Fibroblast of skin of back (primary cell): ENCODE measurements around the gene SEMA4D.

Experiments
- DNase-seq: peaks from one replicate; pipeline ENCODE4 v3.0.0-alpha.2; 2013

Gene SEMA4D

DNA sequence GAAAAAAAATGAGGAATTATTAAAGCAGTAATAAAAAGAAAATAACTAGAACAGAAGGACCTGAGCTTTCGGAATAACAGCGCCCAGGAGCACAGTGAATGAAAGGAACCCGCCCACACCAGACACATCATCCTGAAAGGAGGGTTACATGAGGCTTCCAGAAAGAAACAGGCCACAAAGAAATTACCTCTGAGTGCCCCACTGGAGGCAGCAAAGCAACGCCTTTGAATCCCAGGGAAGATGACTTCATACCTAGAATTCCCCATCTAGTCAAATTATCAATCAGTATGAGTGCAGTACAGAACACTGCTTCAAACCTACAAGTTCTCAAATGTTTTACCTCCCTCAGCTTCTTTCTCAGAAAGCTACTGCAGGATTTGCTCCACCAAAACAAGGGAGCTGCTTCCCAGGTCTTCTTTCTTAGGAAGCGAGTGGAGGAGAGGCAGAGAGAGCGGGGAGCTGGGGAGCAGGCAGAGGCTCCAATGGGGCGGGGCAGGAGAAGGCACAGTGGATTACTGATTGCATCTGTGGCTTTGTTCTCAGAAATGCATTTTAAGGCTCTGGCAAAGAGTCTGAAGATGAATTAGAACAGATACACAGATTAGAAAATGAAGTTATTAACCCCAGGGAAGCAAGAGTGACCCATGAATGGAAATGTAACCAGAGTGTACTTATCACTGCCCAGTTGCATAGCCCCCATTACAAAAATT lies 87.1 kb downstream of the SEMA4D start:
- no peak for DNase-seq

DNA sequence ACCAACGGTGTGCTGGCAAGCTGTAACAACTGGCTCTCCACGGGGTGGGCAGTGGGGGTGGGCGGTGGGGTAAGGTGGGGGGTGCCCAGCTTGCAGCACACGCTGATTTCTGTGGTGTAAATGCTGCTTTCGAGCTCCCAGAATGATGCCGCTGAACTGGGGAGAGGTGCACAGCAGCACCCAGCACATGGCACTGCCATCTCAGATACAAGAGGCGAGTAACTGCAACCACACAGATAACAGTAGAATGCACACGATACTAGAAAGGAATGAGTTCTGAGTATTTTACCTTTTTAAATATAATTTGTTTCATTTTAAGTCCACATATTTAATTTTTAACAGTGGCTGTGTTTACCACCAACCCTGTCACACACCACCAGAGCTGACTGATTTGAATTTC lies 87.9 kb downstream of the SEMA4D start:
- DNase-seq: no peak

DNA sequence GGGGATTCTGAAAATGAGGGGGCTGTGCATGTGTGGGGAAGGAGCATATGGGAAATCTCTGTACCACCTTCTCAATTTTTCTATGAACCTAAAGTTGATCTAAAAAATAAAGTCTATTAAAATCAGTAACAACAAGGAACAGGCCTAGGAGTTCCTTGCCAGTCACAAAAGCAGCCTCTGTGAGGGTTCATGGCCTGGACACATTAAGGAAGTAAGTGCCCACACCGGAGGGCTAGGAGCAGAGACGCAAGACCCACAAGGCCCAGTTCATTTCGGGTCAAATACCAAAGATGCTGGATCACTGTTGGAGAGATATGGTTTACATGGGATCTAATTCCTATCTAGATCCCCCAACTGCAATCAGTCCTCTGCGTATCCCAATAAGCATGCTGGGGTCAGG lies 88.4 kb downstream of the SEMA4D start:
- DNase-seq: no peak

DNA sequence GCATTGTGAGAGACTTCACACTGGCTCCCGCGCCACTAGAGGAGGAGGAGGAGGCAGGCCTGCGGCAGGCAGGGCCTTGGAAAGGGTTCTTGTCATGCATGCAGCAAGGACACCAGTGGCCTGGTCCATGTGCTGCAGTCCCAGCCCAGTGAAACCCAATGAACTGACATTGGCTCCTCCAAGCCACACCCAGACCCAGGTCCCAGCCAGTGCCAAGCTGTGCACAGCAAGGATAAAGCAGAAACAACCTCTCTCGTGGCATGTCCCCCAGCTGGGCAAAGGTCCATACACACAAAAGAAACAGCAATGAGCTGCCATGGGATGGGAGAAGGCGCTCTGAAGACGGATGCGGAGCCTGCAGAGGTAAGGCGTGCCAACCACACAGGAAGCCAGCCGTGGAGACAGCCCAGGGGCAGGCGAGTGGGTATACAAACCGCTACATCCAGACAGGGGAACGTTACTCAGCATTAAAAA lies 89.2 kb downstream of the SEMA4D start:
- no peak for DNase-seq

DNA sequence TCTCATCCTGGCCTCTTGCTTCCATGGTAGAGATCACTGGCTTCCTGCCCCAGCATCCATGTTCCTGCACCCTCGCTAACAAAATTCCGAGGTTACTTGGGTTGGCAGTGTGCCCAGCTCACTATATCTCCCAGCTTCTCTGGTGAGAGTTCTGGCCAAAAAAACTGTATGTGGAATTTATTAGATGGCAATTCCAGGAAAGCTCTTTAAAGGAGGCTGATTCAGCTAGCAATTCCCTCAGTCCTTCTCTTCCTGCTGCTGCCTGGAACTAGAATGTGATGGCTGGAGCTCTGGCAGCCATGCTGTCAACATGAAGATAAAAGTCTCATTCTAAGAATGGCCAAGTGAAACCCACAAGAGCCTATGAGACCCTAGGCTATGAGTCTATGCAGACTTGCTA lies 90.8 kb downstream of the SEMA4D start:
- DNase-seq: peak; percentile 28

DNA sequence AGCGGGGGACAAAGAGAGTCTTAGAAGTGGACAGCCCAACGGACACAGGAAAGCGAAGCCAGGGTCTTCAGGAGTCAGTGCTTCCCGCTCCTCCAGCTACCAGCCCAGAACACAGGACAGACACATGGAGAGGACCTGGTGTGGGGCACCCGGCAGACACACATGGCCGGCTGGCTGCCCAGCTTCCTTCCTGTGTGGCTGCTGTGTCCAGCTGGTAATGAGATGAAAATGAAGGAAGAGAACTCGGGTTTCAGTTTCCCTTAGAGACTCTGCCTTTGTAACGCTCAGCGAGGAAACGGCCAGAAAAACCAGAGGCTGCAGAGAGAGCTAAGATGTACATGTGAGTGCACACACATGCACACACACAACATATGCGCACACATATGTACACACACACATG lies 92.1 kb downstream of the SEMA4D start:
- DNase-seq: no peak

DNA sequence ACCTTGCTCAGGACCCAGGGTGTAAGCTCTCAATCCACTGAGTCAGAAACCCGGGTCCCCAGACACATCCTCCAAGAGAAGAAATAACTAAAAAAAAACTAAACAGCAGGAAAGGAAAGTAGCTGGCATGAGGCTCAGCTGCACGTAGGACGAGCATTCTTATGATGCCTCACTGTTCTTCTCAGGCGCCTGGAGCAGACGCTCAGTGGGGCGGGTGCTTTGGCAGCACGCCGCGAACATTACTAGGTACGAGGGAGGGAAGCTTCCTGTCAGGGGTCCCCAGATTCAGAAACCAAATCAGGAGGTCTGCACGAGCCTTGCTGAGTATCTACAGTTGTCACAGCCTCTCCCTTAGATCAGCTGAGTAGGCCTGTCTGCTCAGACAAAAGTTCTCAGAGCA lies 93.8 kb downstream of the SEMA4D start:
- no peak for DNase-seq

DNA sequence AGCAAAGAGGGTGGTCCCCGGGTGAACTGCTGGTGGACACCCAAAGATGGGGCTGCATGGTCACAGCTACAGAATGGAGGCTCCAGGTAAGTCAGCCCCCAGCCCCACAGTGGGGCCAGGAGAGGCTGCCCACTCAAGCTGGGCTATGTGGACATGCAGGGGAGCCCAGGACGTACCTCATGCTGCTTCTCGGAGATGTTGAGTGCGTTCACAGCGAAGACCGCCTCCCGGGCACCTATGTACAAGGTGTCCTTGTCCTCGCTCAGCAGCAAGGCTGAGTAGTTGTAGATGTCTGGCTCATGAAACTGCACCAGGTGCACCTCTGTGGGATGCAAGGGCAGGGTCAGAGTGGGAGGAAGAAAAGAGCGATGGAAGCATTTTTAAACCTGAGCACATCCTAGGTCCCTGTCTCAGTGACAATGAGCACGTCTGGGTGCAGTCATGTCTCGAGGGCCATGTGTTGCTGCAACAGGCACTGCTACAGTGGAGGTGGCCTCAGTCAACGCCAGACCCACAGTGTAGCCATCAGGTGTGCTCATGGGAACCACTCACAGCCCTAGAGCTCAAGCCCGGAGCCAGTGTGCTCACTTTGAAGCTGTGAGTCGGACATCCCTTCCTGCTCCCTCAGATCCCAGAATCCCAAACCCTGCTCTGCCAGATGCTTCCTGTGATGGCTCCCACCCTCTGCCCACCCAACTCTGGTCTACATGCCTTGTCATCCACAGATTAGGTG lies 95.1 kb downstream of the SEMA4D start:
- DNase-seq: no peak

DNA sequence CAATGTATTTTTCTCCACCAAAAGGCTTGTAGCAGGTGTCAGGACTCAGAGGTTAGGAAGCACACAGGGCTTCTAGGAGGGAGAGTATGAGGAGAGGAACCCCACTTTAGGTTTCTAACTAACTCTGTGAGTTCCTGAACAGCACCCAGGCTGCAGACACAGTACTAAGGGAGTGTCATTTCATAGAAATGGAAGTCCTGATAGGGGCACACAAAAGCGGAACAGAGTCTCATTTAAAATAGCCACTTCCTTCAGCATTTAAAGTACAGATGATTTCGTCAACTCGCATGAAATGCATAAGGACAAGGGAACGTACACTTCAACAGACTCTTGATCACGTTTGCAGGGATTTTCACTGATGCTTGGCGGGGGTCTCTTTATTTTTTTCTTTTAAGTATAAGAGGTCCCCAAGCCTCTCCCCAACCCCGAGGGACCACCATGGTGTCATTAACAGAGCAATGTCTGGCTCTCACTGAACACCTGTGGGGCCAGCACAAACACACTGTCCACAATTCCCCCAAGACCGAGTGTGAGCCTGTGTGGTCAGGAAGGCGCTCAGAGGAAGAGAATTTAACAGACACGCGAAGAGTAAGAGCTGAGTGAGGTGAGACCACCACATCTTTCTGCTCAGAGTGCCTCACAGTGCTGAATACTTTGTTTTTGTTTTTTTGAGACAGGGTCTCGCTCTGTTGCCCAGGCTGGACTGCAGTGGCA lies 97.4 kb downstream of the SEMA4D start:
- no peak for DNase-seq

DNA sequence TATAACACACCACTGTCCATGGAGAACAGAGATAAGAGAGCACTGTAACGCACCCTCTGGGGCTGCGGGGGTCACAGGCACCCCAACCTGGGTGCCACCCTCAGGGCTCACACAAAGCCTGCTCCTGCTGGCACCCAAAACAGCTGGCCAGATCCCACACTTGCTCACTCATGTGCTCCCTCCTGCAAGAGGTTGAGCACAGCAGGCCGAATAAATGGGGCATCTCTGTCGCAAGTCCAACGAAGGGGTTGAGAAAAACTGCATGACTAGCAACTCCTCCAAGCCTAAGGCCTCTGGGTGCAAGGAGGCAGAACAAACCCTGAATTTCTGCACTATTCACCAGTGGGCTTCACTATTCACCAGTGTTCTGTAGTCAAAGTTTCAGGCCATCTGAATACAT lies 99.3 kb downstream of the SEMA4D start:
- DNase-seq: no peak

DNA sequence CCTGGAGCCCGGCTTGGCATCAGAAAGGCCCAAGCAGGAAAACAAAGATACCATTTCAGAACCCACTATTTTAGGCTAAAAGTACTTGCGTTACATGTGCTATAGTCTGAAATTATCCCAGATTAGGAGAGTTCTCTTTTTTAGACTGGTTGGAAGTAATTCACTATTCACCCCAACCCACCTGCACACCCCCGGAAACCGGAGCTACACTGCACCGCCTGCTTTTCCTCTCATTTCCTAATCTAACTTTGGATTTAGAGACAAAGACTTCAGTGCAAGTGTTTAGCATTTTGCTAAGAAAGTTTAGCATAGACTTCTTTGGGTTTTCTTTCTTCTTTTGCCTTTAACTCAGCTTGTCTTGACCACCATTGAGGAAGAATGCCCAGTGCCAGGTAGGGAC lies 100.4 kb downstream of the SEMA4D start:
- no peak for DNase-seq

DNA sequence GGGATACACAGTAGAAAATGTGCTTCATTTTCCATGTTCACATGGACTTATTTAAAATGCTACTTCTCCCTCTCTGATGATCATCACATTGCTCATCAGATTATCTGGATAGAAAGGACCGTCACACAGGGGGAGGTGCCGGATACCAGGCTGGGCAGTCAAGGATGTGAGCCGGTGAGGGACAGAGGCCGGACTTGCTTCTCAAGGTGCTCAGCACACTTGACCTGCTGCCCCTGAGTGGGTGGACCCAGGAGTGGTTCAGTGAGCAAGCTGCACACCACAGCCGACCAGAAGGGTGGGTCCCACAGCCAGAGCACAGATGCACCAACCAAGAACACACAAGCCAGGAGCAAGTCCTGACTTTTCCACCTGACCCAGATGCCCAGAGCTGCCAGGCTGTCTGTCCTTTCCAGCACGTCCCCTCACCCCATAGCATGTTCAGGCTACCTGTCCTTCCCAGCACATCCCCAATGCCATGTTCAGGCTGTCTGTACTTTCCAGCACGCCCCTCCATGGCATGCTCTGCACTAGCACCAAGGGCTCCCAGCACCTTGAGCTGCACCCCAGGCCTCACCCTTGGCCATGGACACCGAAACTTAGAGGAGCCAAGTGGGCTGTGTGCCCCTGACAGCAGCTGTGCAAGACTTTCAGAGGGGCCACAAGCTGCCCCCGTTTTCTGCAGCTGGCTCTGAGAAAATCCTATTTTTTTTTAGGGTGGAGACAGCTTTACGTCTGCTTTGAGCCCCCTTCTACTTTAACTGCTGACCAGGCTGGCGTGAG lies 101.8 kb downstream of the SEMA4D start:
- no peak for DNase-seq

DNA sequence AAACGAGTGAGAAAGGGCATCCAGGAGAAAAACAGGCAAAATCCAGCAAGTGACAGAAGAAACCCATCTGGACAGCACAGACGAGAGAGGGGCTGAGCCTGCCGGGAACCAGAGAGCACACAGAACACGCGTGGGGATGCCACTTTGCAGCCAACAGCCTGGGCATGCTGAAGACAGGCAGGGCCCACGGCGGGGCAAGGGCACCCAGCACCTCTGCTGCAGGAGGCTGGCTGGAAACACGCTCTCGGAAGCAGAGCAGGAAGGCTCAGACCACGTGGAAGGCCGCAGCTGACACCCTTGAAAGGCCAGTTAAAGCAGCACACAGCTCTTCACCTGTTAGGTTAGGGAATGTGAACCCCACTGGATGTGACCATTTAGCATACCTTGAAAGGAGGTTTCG lies 103.5 kb downstream of the SEMA4D start:
- DNase-seq: no peak

DNA sequence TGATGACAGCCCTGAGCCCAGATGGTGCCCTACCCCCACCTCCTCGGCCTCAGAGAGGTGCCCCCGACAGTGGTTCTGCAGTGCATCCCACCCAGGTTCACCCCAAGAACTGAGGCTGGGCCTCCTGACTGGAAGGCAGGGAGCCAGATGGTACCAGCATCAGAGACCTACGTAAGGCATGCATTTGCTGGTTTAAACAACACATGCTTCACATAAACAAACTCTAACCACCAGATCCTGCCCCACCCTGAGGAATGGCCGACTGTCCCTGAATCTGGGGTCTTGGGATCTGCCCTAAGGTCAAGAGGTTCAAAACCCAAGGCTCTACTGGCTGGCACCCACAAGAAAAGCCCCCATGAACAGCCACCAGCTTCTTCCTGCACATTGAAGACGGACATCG lies 106.3 kb downstream of the SEMA4D start:
- no peak for DNase-seq

DNA sequence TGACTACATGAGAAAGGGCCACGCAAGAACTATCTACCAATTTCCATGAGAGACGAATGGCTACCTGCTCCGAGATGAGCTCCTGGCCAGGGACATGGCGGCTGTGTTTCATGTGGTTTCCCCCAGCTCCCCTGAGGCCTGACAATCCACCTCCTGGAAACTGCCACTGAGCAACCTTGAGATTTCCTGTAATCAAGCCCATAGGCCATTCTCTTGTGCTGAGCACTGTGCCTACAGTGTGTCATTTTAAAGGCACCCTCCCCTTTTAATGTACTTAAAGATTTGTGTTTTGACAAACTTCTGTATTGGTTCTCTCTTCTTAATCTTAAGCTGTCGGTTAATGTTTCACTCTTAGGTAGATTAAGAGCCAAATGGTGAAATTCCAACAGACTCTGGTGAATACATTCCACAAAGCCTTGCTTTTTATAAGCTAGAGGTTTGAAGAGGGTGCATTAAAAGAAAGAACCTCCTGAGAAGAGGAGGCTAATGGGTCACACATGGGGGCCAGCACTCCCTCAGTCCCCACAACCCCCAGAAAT lies 107.3 kb downstream of the SEMA4D start:
- DNase-seq: no peak

DNA sequence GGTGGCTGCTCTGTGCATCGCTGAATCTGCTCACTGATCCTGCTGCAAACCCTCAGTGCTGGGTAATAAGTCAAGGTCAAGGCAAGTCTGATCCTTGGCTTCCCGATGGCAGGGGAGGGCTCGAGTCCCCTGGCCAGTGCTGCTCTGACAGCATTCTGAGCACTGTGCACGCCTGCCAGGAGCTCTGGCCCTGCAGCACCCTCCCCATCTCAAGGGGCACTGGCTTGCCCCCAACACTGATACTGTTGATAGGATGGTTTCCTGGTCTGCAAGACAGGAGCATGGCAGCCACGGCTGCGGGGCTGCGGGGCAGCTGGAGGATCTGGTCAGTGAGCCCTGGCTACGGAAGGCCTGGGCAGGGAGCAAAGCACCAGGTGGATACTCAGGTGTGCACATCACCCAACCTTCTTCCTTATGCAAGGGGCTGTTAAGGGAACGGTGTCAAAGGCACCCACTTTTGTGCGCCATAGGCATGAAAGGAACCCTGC lies 107.8 kb downstream of the SEMA4D start:
- no peak for DNase-seq

DNA sequence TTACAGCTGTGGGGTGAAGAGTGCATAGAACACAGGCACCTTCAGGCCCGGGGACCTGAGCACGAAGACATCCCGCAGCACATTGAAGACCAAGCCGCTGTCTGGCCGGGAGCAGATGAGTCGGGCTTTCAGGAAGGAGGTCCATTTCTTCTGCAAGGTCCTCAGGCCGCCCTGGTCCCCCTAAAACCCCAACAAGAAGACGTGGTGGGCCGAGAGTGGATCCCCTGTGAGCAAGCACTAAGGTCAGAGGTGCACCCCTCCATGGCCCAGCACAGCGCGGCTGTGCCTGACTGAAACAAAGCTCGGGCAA lies 109.1 kb downstream of the SEMA4D start:
- DNase-seq: no peak

DNA sequence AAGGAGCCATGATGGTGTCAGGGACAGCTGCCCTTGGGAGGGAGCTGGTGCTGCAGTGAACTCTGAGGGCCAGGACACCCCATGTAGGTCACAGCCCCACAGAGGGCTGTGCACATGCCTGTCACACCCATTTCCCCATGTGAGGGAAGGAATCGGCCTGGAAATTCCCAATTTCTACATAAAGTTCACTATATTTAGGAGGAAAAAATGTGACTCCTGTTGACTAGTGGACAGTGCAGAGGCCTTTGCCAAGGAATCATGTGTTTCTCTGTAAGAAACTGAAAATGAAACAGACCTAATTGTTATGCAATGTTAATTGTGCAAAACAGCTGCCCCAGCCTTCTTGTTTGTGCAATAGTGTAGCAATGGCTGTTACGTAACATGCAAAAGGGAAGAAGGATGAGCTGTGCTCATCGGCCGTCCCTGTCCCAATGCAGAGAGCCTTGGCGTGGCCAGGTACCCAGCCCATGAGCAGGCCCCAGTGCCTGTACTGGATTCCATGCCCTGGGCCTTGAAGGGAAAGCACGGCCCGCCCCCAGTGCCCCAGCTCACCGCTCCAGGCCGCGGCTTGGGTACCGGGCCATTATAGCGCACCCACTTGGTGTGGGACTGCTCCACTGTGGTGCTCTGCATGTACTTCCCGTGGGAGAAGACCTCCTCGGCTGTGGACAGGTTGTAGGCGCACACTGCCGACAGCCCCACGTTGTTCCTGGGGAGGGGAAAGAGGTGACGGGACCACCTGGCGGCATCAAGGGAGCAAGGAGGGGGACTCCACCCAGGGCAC lies 109.6 kb downstream of the SEMA4D start:
- no peak for DNase-seq

DNA sequence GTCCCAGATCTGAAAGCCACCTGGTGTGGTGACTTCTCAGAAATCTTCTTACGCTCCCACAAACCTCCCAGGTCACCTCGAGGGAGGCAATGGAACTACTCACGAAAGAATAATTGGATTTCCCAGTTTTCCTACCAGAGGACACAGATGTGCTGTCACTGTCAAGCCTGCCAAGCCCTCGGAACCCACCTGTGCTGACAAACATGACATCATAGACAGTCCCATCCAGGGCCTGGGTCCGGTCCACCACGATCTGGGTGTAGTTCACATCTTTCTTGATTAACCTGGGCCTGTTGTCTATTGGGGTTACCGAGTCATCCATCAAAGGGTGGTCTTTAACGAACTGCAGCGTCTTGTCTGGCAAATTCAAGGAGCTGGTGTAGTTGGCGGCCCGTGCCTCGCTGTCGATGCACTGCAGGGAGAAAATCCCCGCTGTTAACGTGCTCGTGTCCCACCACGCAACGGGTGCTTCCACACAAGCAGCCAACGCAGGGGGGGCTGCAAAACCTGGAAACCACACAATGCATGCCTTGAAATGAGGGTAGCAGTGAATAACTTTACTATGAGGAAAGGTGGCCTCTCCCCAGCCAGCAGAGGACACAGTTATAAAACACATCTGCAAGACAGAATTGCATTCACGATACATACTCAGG lies 110.6 kb downstream of the SEMA4D start:
- no peak for DNase-seq

DNA sequence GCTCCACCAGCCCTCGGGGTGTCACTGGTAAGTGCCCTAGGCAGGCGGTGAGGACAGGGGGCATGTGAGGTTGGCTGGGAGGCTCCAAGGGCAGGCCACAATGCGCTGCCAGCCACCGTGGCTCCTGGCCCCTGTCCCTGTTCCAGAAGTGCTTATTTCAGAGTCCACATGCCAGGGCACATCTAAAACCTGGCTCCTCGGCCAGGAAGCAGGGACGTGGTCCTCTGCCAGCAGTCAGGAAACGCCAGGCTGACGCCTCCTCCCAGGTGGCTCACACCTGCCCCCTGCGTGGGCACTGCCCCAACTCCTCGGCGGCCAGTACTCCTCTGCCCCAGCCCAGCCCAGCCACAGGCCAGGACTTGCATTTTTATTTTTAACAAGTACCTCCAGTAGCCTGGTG lies 111.1 kb downstream of the SEMA4D start:
- DNase-seq: no peak

DNA sequence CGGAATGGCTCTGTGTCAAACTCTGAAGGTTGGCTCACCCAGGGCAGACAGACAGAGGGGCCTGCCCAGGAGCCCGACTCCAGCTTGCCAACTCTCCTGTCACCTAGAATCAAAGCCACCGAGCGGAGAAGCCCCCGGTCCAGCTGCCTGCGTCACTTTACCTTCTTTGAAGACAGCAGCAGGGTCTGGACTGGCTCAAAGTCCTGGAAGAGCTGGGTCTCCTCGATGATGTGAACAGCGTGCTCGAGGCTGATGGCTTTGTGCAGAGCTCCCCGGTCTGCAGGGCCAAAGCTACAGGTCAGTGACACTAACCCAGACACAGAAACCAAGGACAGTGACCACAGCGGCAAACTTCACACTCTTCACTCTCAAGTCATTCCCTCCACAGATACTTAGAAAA lies 111.7 kb downstream of the SEMA4D start:
- DNase-seq: no peak
